NCI-H2196 (cell line): ENCODE data around the gene DAGLB.
"Not testable (repeated sequence)": the region's sequence is repeated elsewhere in the genome, so short reads cannot be mapped to it uniquely, and the experiment has no call there.

Source experiments
- DNase-seq: peaks from one replicate; lab custom pipeline; 2025; ENCODE audit not compliant: unreplicated experiment; lab: John Stamatoyannopoulos, UW

Gene DAGLB

GRCh38 chr7:6447581-6448199 lies at the start of gene DAGLB:
TSS of gene DAGLB (minus strand) at chr7:6447954. CDS start at chr7:6447842, 112 bp downstream.
- DNase-seq, result peak; percentile 95

- DNase-seq, result no peak
Measured at GRCh38 chr7:6497637-6497905, 49.8 kb upstream of the DAGLB start.

- DNase-seq, result no peak
Measured at GRCh38 chr7:6496842-6497636, 49.3 kb upstream of the DAGLB start.

GRCh38 chr7:6495597-6496262 lies 48.0 kb upstream of the DAGLB start:
- DNase-seq, result no peak

- no peak for DNase-seq
Measured at GRCh38 chr7:6494365-6494764, 46.6 kb upstream of the DAGLB start.

GRCh38 chr7:6491194-6491593 lies 43.4 kb upstream of the DAGLB start:
- DNase-seq, result no peak

GRCh38 chr7:6489612-6490011 lies 41.9 kb upstream of the DAGLB start:
- no peak for DNase-seq

- no peak for DNase-seq
Measured at GRCh38 chr7:6487184-6487545, 39.4 kb upstream of the DAGLB start.

GRCh38 chr7:6486438-6487183 lies 38.9 kb upstream of the DAGLB start:
- no peak for DNase-seq

GRCh38 chr7:6482743-6483119 lies 35.0 kb upstream of the DAGLB start:
- DNase-seq, result no peak

- DNase-seq, result no peak
Measured at GRCh38 chr7:6482307-6482706, 34.6 kb upstream of the DAGLB start.

GRCh38 chr7:6481445-6481844 lies 33.7 kb upstream of the DAGLB start:
- no peak for DNase-seq

- no peak for DNase-seq
Measured at GRCh38 chr7:6480323-6480660, 32.5 kb upstream of the DAGLB start.

- DNase-seq, result no peak
Measured at GRCh38 chr7:6479067-6479466, 31.3 kb upstream of the DAGLB start.

- no peak for DNase-seq
Measured at GRCh38 chr7:6478186-6478585, 30.4 kb upstream of the DAGLB start.

GRCh38 chr7:6477318-6477660 lies 29.5 kb upstream of the DAGLB start:
- DNase-seq, result no peak

GRCh38 chr7:6476596-6477317 lies 29.0 kb upstream of the DAGLB start:
- no peak for DNase-seq

GRCh38 chr7:6475433-6476186 lies 27.9 kb upstream of the DAGLB start:
- DNase-seq, result no peak

GRCh38 chr7:6465862-6466261 lies 18.1 kb upstream of the DAGLB start:
- DNase-seq, result no peak

GRCh38 chr7:6463609-6464008 lies 15.9 kb upstream of the DAGLB start:
- not testable (repeated sequence) for DNase-seq
